ENCODE data around the gene DCAF12.
A peak's percentile ranks its signal among the peaks of the same experiment; 100 is the strongest.
"Not testable (repeated sequence)": the region's sequence is repeated elsewhere in the genome, so short reads cannot be mapped to it uniquely, and the experiment has no call there.

DCAF12 gene

DNA sequence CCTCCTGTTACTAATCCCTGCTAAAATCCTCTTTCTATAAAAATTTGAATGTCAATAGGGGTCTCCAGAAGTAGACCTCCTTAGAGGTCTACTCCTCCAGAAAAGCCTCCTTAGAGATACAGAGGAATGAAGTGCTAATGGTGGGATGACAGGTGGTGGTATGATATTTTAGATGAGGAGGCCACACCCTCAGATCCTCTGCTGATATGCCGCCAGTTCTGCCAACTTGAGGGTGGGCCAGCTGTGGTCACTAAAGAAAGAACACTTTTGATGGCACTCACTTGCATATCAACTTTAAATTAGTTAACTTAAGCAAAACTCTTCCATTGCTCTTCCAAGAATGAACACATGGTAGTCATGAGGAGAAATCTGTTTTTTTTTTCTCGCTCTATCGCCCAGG, 61.0 kb downstream of the DCAF12 start:
- no peak for DNase-seq (ENCODE audit: low read depth)

DNA sequence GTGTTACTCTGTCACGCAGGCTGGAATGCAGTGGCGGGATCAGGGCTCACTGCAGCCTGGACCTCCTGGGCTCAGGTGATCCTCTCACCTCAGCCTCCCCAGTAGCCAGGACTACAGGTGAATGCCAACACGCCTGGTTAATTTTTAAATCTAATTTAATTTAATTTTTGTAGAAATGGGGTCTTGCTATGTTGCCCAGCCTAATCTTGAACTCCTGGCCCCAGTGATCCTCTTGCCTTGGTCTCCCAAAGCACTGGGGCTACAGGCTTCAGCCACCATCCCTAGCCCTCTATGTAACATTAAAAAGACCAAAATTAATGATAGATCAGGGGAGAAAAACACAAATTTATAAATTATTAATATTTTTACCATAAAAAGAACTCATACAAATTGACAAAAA, 66.5 kb downstream of the DCAF12 start:
- no peak for DNase-seq (ENCODE audit: low read depth)

DNA sequence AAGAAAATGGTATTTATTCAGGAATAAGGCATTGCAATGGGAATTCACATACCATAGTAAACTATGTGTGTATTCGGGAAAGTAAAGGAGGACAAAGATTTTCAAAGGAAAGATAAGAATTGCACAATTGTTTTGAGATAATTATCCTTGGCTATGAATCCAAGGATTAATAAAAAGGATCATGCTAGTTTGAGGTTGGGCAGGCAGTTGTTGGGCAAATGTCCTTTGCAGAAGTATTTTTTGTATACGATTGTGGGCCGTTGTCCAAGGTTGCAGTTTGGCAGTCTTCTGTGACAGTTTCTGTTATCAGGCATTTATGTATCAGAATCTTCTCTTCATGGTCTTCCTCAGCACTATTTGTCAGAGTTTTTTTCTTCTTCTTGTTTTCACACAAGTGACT, 67.2 kb downstream of the DCAF12 start:
- no peak for DNase-seq (ENCODE audit: low read depth)

DNA sequence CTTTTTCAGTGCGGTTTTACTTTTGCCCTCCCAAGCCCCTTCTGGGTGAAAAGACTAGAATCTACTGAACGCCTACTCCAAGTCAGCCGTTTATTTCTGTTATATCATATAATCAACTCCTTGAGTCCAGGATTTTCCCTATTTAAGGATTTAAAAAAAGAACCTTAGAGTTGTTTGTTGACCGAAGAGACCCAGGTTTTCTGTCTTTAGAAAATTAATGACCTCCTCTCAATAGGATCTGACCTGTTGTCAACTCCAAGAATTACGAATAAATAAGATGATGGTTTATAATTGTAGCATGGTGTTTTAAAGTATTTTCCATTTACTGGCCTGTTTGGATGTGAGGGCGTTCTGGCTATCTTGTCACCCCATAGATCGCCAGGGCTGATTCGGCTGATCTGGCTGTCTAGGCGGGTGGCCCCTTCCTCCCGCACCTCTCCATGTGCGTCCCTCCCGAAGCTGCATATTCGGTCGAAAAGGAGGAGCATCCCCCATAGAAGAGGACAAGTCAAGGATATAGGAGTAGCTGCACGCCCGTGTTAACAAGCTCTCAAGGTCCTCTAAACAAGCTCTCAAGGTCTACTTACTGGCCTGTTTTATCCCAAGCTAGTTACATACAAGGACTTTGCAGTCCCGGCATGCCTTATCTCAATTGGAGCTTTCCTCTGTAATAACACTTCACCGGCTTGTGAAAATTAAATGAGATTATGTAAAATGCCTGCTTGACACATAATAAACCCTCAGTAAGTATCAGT, 76.7 kb downstream of the DCAF12 start:
- DNase-seq (ENCODE audit: low read depth), result no peak

DNA sequence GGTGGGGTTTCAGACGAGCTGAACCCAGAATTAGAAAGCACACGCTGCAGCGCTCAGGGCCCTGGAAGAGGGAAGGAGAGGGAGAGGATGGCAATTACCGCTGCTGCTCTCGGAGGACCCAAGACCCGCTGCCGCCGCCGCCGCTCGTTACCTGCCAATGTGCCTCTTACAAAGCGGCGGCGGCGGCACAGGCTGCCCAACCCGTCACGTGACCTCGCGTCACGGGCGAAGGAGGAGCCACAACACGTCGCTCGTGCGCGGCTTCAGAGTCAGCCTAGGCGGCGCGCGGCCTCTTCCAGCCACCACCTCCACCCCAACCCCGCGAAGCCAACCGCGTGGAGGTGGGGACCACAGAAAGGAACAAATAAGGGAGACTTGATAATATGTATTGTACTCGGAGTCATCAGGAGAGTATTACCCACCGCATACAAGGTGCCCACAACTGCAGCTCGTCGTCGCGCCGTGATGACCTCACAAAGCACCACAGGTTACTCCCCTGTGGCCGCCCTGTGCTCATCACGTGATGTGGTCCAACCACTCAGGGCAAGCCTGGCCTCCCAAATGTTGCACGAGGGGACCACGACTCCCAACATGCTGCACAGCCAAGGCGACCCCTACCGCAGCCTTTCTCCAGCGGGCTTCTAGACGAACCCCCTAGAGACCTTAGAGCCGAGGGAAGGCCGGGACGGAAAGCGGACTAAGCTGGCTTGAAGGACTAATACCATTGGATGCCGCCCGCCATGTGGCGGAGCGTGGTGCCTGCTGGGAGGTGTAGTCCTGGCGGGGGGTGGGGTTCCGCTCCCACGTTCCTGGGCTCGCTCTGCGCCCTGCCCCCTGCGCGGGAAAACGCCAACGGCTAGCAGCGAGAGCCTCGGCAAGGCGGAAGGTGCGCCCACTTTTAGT, 77.5 kb downstream of the DCAF12 start, which contains the start of gene UBAP2:
Gene UBAP2 (minus strand): TSS at position 161 of the 903 bp plus-strand sequence. CDS start 31,739 bp downstream, outside the sequence.
- peak; percentile 93 for DNase-seq (ENCODE audit: low read depth)

DNA sequence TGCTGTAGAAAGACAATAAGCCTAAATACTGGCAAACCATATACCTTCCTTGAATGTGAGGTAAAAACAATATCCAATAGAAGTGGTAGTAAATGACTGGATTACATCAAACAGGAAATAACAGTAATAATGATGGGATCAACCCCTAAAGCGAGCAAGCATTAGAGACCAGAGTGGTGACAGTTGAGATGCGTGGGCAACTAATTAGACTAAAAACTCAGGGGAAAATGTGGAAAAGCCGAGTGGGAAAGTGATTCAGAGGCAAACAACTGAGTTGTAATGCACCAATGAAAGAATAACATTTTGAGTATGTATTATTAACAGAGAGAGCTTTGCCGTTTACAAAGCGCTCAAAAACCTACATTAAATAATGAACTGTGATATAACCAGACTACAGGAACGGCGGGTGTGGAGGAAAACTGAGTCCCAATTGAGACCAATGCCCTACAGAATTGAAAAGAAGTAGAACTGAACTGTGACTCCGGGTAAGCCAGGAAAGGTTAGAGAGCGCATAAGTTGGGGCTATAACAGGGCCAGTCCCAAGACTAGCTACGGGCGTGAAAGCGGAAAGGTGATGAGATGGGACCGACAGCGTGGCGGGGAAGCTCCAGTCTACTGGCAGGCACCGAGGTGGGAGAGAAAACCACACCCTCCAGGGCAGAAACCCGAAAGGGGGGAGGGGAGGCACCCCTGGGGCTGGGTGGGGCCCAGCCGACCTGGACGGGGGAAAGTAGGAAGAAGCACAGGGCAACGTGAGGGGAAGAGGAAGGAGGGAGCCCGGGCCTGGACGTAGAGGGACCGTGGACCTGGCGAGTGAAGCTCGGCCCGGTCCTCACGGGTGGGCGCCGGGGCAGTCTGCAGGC, 78.4 kb downstream of the DCAF12 start:
- peak; percentile 9 for DNase-seq (ENCODE audit: low read depth)

DNA sequence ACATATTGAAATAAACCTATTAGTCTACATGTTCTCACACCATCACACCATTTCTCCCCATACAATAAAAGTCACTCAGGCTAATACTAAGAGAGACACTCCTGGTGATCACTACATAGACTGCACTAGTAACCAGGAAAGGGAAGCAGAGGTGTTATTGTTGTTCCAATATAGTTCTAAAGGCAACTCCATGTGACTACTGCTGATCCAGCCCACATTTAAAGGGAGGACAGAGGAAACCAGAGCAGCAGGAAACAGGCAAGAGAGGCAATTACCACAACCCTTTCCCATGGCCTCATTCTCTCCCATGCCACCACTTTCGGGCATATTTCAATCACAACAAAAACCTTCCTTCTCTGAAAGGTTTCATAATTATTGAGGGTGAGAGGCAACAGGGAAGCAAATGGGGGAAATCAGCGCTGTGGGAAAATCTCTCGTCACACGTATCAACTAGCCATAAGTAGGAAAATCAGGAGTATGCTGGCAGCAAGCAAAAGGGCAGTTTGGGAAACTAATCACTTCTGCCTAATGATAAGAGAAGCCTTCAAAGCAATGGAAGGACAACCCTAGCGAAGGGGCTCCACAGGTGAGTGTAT, 79.6 kb downstream of the DCAF12 start:
- no peak for DNase-seq (ENCODE audit: low read depth)

DNA sequence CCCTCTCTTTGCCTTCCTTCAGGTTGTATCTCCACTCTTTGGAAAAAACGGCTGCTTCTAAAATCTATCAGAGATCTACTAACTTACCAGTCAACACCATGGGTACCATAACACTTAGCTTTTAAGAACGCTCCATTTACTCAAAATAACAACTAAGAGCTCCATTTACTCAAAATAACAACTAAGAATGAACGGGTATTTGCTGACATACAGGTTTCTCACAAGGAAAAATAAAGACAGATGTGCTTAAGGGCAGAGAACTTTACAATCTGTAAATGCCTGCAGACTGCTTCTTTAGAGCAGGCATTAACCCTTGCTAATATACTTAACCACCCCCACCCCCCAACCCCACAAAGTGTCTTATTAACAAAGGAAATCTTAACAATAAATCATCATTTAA, 80.6 kb downstream of the DCAF12 start:
- DNase-seq (ENCODE audit: low read depth), result no peak

DNA sequence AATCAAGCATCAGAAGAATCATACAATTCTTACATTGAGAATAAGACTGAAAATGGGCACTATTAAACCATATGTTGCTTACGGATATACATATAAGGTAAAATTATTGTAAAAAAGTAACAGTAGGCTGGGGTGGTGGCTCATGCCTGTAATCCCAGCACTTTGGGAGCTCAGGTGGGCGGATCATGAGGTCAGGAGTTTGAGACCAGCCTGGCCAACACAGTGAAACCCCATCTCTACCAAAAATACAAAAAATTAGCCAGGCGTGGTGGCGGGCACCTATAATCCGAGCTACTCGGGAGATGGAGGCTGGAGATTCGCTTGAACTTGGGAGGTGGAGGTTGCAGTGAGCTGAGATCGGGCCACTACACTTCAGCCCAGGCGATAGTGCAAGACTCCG, 84.4 kb downstream of the DCAF12 start:
- not testable (repeated sequence) for DNase-seq (ENCODE audit: low read depth)

DNA sequence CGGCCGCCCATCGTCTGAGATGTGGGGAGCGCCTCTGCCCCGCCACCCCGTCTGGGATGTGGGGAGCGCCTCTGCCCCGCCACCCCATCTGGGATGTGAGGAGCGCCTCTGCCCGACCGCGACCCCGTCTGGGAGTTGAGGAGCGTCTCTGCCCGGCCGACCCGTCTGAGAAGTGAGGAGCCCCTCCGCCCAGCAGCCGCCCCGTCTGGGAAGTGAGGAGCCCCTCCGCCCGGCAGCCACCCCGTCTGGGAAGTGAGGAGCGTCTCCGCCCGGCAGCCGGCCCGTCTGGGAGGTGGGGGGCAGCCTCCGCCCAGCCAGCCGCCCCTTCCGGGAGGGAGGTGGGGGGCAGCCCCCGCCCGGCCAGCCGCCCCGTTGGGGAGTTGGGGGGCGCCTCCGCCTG, 87.6 kb downstream of the DCAF12 start:
- not testable (repeated sequence) for DNase-seq (ENCODE audit: low read depth)

DNA sequence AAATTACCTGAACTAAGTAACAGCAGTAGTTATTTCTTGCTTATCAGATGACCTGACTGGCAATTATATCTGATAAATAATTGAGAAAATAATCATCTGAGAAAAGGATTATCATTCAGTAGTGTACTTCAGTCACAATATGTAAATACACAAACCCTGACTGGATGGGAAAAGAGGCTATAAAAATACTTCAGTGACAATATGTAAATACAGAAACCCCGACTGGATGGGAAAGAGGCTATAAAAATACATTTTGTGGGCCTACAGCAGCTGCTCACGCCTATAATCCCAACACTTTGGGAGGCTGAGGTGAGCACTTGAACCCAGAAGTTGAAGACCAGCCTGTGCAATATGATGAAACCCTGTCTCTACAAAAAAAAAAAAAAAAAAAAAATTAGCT, 88.9 kb downstream of the DCAF12 start:
- DNase-seq (ENCODE audit: low read depth), result no peak

DNA sequence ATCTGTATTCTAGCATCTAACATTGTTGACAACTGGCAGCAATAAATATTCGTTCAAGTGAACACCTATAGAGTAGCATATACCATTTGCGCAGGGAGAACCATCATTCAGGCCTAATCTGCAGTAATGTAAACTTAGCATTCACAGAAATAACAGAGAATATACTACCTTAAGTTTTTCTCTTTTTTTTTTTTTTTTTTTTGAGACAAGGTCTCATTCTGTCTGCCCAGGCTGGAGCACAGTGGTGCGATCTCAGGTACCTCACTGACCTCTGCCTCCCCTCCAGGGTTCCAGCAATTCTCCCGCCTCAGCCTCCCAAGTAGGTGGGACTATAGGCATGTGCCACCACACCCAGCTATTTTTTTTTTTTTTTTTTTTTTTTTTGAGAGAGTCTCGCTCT, 89.9 kb downstream of the DCAF12 start:
- DNase-seq (ENCODE audit: low read depth), result no peak

Data from activated gamma-delta T cell treated with anti-CD3 and anti-CD28 coated beads, Interleukin-2, amount 50 U/mL, for 16 hours (primary cell).